Progenitor cell of endocrine pancreas (in vitro differentiated cells): ENCODE measurements around the gene COL1A1. TPM values are rescaled to one million over a fixed set of nuclear protein-coding genes. Genes with fewer than 3 reads are reported as not detected.
A peak's percentile ranks its signal among the peaks of the same experiment; 100 is the strongest.

ENCODE experiments used
- DNase-seq: peaks from one replicate; pipeline ENCODE4 v3.0.0; 2021; ENCODE audit warnings: low spot score; ENCODE audit not compliant: unreplicated experiment
- H3K27ac Mint-ChIP-seq: 2 replicates; pipeline ENCODE4 v1.8.0; 2021; ENCODE audit warnings: mild to moderate bottlenecking, moderate library complexity, mixed read lengths
- H3K27me3 Mint-ChIP-seq: 2 replicates; pipeline ENCODE4 v1.8.0; 2021; ENCODE audit warnings: mixed read lengths
- H3K36me3 Mint-ChIP-seq: 2 replicates; pipeline ENCODE4 v1.8.0; 2022; ENCODE audit warnings: mixed read lengths; ENCODE audit not compliant: insufficient read depth
- H3K4me1 Mint-ChIP-seq: 2 replicates; pipeline ENCODE4 v1.8.0; 2021; ENCODE audit warnings: low read depth, mixed read lengths
- H3K4me3 Mint-ChIP-seq: 2 replicates; pipeline ENCODE4 v1.8.0; 2021; ENCODE audit warnings: low read depth, mild to moderate bottlenecking, moderate library complexity, mixed read lengths
- H3K9me3 Mint-ChIP-seq: 2 replicates; pipeline ENCODE4 v1.8.0; 2021; ENCODE audit warnings: low read depth, mixed read lengths
- CTCF ChIP-seq: fragments of 200-600 bp; sonication (generic); IDR thresholded peaks from one replicate; pipeline ENCODE4 v1.5.0; 2021; ENCODE audit warnings: antibody characterized with exemption, mild to moderate bottlenecking; ENCODE audit not compliant: unreplicated experiment
- total RNA-seq: library from RNA; stranded (reverse); gene quantifications from 2 replicates; pipeline ENCODE4 v1.2.1, GENCODE V29; 2021

Gene COL1A1
- total RNA-seq, 1 donor from 2014 or later: 26.7 TPM

- H3K4me3 Mint-ChIP-seq: no peak overlapping the region
- TF ChIP-seq CTCF: no peak
- H3K36me3 Mint-ChIP-seq: peaks cover 15% of the 10 kb centered on the region
- H3K9me3 Mint-ChIP-seq: no peaks in the 10 kb centered on the region
- no peak for DNase-seq
- no peak overlapping the region for H3K27ac Mint-ChIP-seq
- peaks cover 16% of the 10 kb centered on the region for H3K4me1 Mint-ChIP-seq
- no peaks in the 10 kb centered on the region for H3K27me3 Mint-ChIP-seq
Observed at GRCh38 chr17:50145532-50146229, 55.8 kb downstream of the COL1A1 start.

DNA sequence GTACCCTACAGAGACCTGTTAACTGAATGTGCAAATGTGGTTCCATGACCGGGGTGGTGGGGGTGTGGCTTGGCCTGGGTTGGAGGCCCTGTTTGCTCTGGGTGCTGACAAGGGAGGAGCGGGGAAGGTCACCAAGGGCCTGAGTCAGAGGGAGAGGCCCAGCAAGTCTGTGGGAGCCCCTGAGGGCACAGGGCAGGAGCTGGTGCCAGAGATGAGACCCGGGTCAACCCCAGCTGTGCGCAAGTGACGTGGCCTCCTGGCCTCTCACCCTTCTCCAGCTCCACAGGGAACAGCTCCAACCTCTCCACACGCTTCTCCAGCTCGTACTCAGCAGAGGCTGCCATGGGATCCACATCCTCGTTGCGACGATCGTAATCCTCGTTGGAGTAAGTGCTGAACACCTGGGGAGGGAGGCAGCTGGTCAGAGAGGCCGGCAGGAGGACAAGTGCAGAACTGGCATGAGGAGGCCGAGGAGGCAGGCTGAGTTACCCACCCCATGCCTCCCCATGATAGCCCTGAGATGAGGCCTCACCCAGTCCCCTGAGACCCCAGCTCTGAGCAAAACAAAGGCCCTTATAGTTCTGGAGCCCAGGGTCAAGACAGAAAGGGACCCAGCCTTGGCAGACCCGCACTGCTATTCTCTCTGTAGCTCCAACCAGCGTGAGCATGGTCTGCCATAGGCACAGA is 56.4 kb downstream of the COL1A1 start:
- Mint-ChIP-seq H3K4me1 (peaks cover 16% of the 10 kb centered on the region), H3K27ac (no peak overlapping the region)

GRCh38 chr17:50144355-50144754 is 57.1 kb downstream of the COL1A1 start:
- DNase-seq: no peak
- H3K27me3 Mint-ChIP-seq: no peaks in the 10 kb centered on the region
- no peak overlapping the region for H3K4me3 Mint-ChIP-seq
- TF ChIP-seq CTCF: no peak
- H3K36me3 Mint-ChIP-seq: peaks cover 22% of the 10 kb centered on the region
- peak overlapping the region; percentile 81 for H3K27ac Mint-ChIP-seq
- H3K4me1 Mint-ChIP-seq: peaks cover 16% of the 10 kb centered on the region
- H3K9me3 Mint-ChIP-seq: no peaks in the 10 kb centered on the region

More for the DNA sequence above, 56.4 kb downstream of the COL1A1 start:
- H3K27me3 Mint-ChIP-seq: no peaks in the 10 kb centered on the region
- peaks cover 16% of the 10 kb centered on the region for H3K36me3 Mint-ChIP-seq
- TF ChIP-seq CTCF: no peak
- H3K9me3 Mint-ChIP-seq: no peaks in the 10 kb centered on the region
- no peak for DNase-seq
- no peak overlapping the region for H3K4me3 Mint-ChIP-seq

DNA sequence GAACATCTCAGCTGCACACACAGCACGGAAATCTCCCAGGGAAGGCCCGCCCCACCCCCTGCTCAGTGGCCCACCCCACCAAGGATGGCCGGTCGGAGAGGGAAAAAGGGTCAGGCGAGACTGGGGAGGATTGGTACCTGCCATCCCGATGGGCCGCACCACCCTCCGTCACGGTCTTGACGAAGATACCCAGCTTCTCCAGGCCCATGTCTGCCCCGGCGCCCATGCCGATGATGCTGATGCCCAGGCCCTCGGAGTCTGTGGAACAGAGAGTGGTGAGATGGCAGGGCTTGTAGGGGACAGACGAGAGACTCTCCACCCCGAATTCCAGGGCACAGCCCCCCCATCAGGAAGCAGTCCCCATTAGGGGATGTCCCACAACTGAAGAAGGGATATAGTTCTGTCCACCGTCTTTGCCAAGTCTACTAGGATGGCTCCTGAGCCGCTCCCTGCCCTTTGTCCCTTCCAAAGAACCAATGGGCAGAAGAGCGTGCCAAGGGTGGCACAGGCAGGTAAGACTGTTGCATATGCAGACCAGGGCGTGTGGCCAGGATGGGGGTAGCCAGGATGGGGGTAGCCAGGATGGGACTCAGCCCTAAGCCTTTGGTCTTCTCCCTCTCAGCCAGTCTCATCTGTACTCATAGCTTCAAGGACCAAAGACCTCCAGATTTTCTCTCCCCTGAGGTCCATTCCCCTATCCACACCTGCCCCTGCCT is 57.8 kb downstream of the COL1A1 start:
- Mint-ChIP-seq H3K4me1 (peaks cover 15% of the 10 kb centered on the region), H3K36me3 (peaks cover 25% of the 10 kb centered on the region), H3K27ac (no peak overlapping the region), H3K4me3 (no peak overlapping the region), H3K27me3 (no peaks in the 10 kb centered on the region), H3K9me3 (no peaks in the 10 kb centered on the region)
- no peak for DNase-seq
- TF ChIP-seq CTCF: no peak

DNA sequence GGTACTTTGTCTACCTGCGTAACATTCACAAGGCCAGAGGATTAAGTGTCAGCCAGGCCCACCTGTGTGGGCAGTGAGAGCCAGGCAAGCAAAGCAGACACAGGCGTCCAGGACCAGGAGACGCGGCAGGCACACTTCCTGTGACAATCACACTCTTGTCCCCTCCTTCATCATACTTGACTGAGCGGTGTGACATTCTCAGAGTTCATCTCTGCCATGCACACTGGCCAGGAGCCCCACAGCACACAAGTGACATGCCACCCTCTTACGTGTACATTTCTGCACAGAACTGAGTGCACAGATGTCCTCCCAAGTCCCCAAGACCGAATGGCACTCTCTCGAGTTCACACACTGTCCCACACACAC is 59.7 kb downstream of the COL1A1 start:
- TF ChIP-seq CTCF: no peak
- no peak overlapping the region for H3K27ac Mint-ChIP-seq
- H3K4me3 Mint-ChIP-seq: no peak overlapping the region
- H3K27me3 Mint-ChIP-seq: no peaks in the 10 kb centered on the region
- no peaks in the 10 kb centered on the region for H3K4me1 Mint-ChIP-seq
- H3K36me3 Mint-ChIP-seq: peaks cover 38% of the 10 kb centered on the region
- no peak for DNase-seq
- no peaks in the 10 kb centered on the region for H3K9me3 Mint-ChIP-seq
